Progenitor cell of endocrine pancreas (in vitro differentiated cells): ENCODE results near the gene MAK. TPM values are rescaled to one million over a fixed set of nuclear protein-coding genes. Genes with fewer than 3 reads are reported as not detected.
"Not testable (repeated sequence)": the region's sequence is repeated elsewhere in the genome, so short reads cannot be mapped to it uniquely, and the experiment has no call there.

Source experiments
- DNase-seq: peaks from one replicate; pipeline ENCODE4 v3.0.0; 2021; ENCODE audit warnings: low spot score; ENCODE audit not compliant: unreplicated experiment
- H3K27ac Mint-ChIP-seq: 2 replicates; pipeline ENCODE4 v1.8.0; 2021; ENCODE audit warnings: mild to moderate bottlenecking, moderate library complexity, mixed read lengths
- H3K27me3 Mint-ChIP-seq: 2 replicates; pipeline ENCODE4 v1.8.0; 2021; ENCODE audit warnings: mixed read lengths
- H3K36me3 Mint-ChIP-seq: 2 replicates; pipeline ENCODE4 v1.8.0; 2022; ENCODE audit warnings: mixed read lengths; ENCODE audit not compliant: insufficient read depth
- H3K4me1 Mint-ChIP-seq: 2 replicates; pipeline ENCODE4 v1.8.0; 2021; ENCODE audit warnings: low read depth, mixed read lengths
- H3K4me3 Mint-ChIP-seq: 2 replicates; pipeline ENCODE4 v1.8.0; 2021; ENCODE audit warnings: low read depth, mild to moderate bottlenecking, moderate library complexity, mixed read lengths
- H3K9me3 Mint-ChIP-seq: 2 replicates; pipeline ENCODE4 v1.8.0; 2021; ENCODE audit warnings: low read depth, mixed read lengths
- CTCF ChIP-seq: fragments of 200-600 bp; sonication (generic); IDR thresholded peaks from one replicate; pipeline ENCODE4 v1.5.0; 2021; ENCODE audit warnings: antibody characterized with exemption, mild to moderate bottlenecking; ENCODE audit not compliant: unreplicated experiment
- total RNA-seq: library from RNA; stranded (reverse); gene quantifications from 2 replicates; pipeline ENCODE4 v1.2.1, GENCODE V29; 2021

MAK gene
- total RNA-seq, 1 donor from 2014 or later: 1.3 TPM

GRCh38 chr6:10721850-10722569 lies 116.3 kb downstream of the MAK start:
- Mint-ChIP-seq H3K4me1 (peaks cover 26% of the 10 kb centered on the region), H3K27ac (peak overlapping the region; percentile 97), H3K27me3 (no peaks in the 10 kb centered on the region), H3K4me3 (peak overlapping the region; percentile 86), H3K9me3 (no peaks in the 10 kb centered on the region), H3K36me3 (peaks cover 2% of the 10 kb centered on the region)
- no peak for DNase-seq
- no peak for TF ChIP-seq CTCF

GRCh38 chr6:10720960-10721849 lies 117.1 kb downstream of the MAK start:
- H3K4me3 Mint-ChIP-seq: peak overlapping the region; percentile 86
- not testable (repeated sequence) for H3K27ac Mint-ChIP-seq, H3K9me3 Mint-ChIP-seq, H3K27me3 Mint-ChIP-seq, H3K36me3 Mint-ChIP-seq, DNase-seq
- H3K4me1 Mint-ChIP-seq: peaks cover 26% of the 10 kb centered on the region

GRCh38 chr6:10720265-10720959 lies 117.9 kb downstream of the MAK start:
- no peak overlapping the region for H3K4me3 Mint-ChIP-seq
- H3K9me3 Mint-ChIP-seq: no peaks in the 10 kb centered on the region
- peaks cover 21% of the 10 kb centered on the region for H3K4me1 Mint-ChIP-seq
- no peaks in the 10 kb centered on the region for H3K27me3 Mint-ChIP-seq
- no peak for DNase-seq
- H3K36me3 Mint-ChIP-seq: no peaks in the 10 kb centered on the region
- no peak for TF ChIP-seq CTCF
- no peak overlapping the region for H3K27ac Mint-ChIP-seq

DNA sequence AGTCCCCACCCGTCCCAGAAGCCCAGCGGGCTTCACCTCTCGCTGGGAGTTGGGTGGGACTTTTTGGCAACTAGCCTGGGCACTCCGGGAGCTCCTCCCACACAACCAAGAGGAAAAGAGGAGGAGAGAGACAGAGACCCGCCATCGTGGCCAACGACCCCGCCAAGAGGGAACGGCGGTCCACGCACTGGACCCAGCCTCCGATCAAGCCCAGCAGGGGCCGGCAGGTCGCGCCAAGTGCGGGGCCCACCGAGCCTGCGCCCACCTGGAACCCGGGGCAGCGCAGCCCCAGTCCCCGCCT lies 118.4 kb downstream of the MAK start:
- peaks cover 16% of the 10 kb centered on the region for H3K4me1 Mint-ChIP-seq
- no peak overlapping the region for H3K27ac Mint-ChIP-seq
- H3K36me3 Mint-ChIP-seq: no peaks in the 10 kb centered on the region
- no peaks in the 10 kb centered on the region for H3K9me3 Mint-ChIP-seq
- no peak for DNase-seq
- no peaks in the 10 kb centered on the region for H3K27me3 Mint-ChIP-seq
- H3K4me3 Mint-ChIP-seq: no peak overlapping the region
- TF ChIP-seq CTCF: no peak

DNA sequence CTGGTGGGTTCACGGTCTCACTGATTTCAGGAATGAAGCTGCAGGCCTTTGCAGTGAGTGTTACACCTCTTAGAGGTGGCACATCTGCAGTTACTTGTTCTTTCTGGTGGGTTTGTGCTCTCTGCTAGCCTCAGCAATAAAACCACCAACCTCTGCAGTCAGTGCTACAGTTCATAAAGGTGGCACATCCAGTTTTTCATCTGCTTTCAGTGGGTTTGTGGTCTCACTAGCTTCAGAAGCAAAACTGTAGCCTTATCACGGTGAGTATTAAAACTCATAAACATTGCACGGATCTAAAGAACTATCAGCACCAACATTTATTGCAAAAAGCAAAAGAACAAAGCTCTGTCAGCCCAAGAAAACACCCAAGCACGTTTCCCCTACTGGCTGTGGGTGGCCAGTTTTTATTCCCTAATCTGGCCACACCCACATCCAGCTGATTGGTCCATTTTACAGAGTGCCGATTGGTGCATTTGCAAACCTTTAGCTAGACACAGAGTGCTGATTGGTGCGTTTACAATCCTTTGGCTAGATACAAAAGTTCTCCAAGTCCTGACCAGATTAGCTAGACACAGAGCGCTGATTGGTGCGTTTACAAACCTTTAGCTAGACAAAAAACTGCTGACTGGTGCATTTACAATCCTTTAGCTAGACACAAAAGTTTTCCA lies 118.9 kb downstream of the MAK start:
- DNase-seq: no peak
- Mint-ChIP-seq H3K9me3 (no peaks in the 10 kb centered on the region), H3K27ac (no peak overlapping the region), H3K27me3 (no peaks in the 10 kb centered on the region), H3K4me3 (no peak overlapping the region), H3K4me1 (peaks cover 13% of the 10 kb centered on the region), H3K36me3 (no peaks in the 10 kb centered on the region)
- no peak for TF ChIP-seq CTCF
